H1 (cell line): Measurements from ENCODE around the gene LMAN1. TPM values are rescaled to one million over a fixed set of nuclear protein-coding genes. Genes with fewer than 3 reads are reported as not detected.

Experiments used
- CTCF ChIA-PET: fragments of 300-600 bp; sonication (Branson Sonifier 250); formaldehyde crosslinking; loops from one replicate; lab custom pipeline; 2021; ENCODE audit not compliant: partially characterized antibody; lab: Charles Lee
- POLR2A ChIA-PET: fragments of 300-600 bp; sonication (Branson Sonifier 250); formaldehyde crosslinking; loops from one replicate; lab custom pipeline; 2021; ENCODE audit warnings: inconsistent platforms; ENCODE audit not compliant: partially characterized antibody; lab: Charles Lee
- DNase-seq, 2 experiments: peaks; one replicate each; pipeline versions ENCODE4 v3.0.0 to v3.0.0-alpha.2; 2010 to 2022; ENCODE audit warnings: low spot score in 2 of 2, low read depth in 1 of 2, mixed read lengths in 1 of 2
- FAIRE-seq: peaks from 2 replicates; lab custom pipeline; 2011; peaks lifted over from hg19 to GRCh38; lab: Jason Lieb, UNC
- H2AFZ ChIP-seq: 2 replicates; pipeline ENCODE4 v1.8.1; 2012; ENCODE audit warnings: low read length, inconsistent platforms
- H2AK5ac ChIP-seq: 2 replicates; pipeline ENCODE4 v1.6.1; 2013; ENCODE audit warnings: low read depth, low read length
- H2BK120ac ChIP-seq: replicated peaks from 2 replicates; pipeline ENCODE3; 2013; ENCODE audit warnings: low read depth, low read length, inconsistent platforms
- H2BK12ac ChIP-seq: 2 replicates; pipeline ENCODE4 v1.6.1; 2013; ENCODE audit warnings: low read depth, low read length
- H2BK15ac ChIP-seq: 2 replicates; pipeline ENCODE4 v1.6.1; 2013; ENCODE audit warnings: low read length
- H2BK20ac ChIP-seq: 2 replicates; pipeline ENCODE4 v1.6.1; 2013; ENCODE audit warnings: low read length
- H2BK5ac ChIP-seq: 2 replicates; pipeline ENCODE4 v1.6.1; 2013; ENCODE audit warnings: low read depth, low read length
- H3K14ac ChIP-seq: 2 replicates; pipeline ENCODE4 v1.6.1; 2013; ENCODE audit warnings: inconsistent platforms; ENCODE audit not compliant: insufficient read length
- H3K18ac ChIP-seq: 2 replicates; pipeline ENCODE4 v1.6.1; 2013; ENCODE audit warnings: low read length; ENCODE audit errors: extremely low read depth
- H3K23ac ChIP-seq: 2 replicates; pipeline ENCODE4 v1.6.1; 2013; ENCODE audit warnings: inconsistent platforms; ENCODE audit not compliant: insufficient read length
- H3K23me2 ChIP-seq: 2 replicates; pipeline ENCODE4 v1.6.1; 2013; ENCODE audit warnings: low read depth, low read length
- H3K27ac ChIP-seq: 2 replicates; pipeline ENCODE4 v1.6.1; 2011; ENCODE audit warnings: low read depth, low read length, inconsistent platforms
- H3K27me3 ChIP-seq, 4 experiments: replicated peaks in 1 of 4; 1 replicate in 1 of 4; 2 replicates in 3 of 4; pipeline versions ENCODE4 v1.6.1 to v1.8.1; 2011 to 2013; ENCODE audit warnings: low read length in 3 of 4, mild to moderate bottlenecking in 3 of 4, inconsistent platforms in 2 of 4, mixed read lengths in 2 of 4, moderate library complexity in 1 of 4; ENCODE audit not compliant: control insufficient read depth in 3 of 4, insufficient read depth in 3 of 4; ENCODE audit errors: extremely low read depth in 1 of 4
- H3K36me3 ChIP-seq, 4 experiments: 2 replicates each; pipeline versions ENCODE4 v1.6.1 to v1.8.1; 2011 to 2013; ENCODE audit warnings: mild to moderate bottlenecking in 4 of 4, low read length in 3 of 4, moderate library complexity in 2 of 4, control low read depth in 1 of 4, inconsistent platforms in 1 of 4; ENCODE audit not compliant: insufficient read depth in 4 of 4, control insufficient read depth in 2 of 4
- H3K4ac ChIP-seq: replicated peaks from 2 replicates; pipeline ENCODE3; 2013; ENCODE audit warnings: low read length, low read depth, mixed read lengths, inconsistent platforms; ENCODE audit not compliant: insufficient read length
- H3K4me1 ChIP-seq, 4 experiments: replicated peaks in 1 of 4; 1 replicate in 1 of 4; 2 replicates in 3 of 4; pipeline versions ENCODE4 v1.6.1 to v1.8.1; 2011 to 2013; ENCODE audit warnings: low read length in 3 of 4, inconsistent platforms in 2 of 4, mixed read lengths in 1 of 4; ENCODE audit not compliant: insufficient read depth in 4 of 4, control insufficient read depth in 3 of 4
- H3K4me2 ChIP-seq, 2 experiments: 2 replicates each; pipeline versions ENCODE4 v1.6.1 to v1.8.1; 2011 to 2013; ENCODE audit warnings: low read depth in 2 of 2, low read length in 2 of 2, control low read depth in 1 of 2, inconsistent platforms in 1 of 2, mild to moderate bottlenecking in 1 of 2; ENCODE audit not compliant: insufficient read depth in 1 of 2
- H3K4me3 ChIP-seq, 4 experiments: fragments of 200-600, 300-600 bp in 1 of 4; sonication (generic), shearing (Covaris generic), sonication (Bioruptor Twin) in 1 of 4; 2 replicates each; pipeline versions ENCODE4 v1.5.1 to v1.8.1; 2011 to 2016; ENCODE audit warnings: low read length in 4 of 4, low read depth in 3 of 4, control low read depth in 2 of 4, inconsistent platforms in 2 of 4, mild to moderate bottlenecking in 2 of 4, mixed read lengths in 1 of 4, moderate library complexity in 1 of 4; ENCODE audit not compliant: insufficient read depth in 2 of 4; ENCODE audit errors: extremely low read depth in 1 of 4
- H3K56ac ChIP-seq: replicated peaks from 2 replicates; pipeline ENCODE3; 2013; ENCODE audit warnings: low read depth, mild to moderate bottlenecking, mixed read lengths, low read length, inconsistent platforms; ENCODE audit not compliant: insufficient read length
- H3K79me1 ChIP-seq: 2 replicates; pipeline ENCODE4 v1.6.1; 2013; ENCODE audit warnings: low read depth, low read length, control low read depth
- H3K79me2 ChIP-seq, 2 experiments: 2 replicates each; pipeline versions ENCODE4 v1.6.1 to v1.8.1; 2012 to 2013; ENCODE audit warnings: low read length in 2 of 2, mild to moderate bottlenecking in 2 of 2, inconsistent platforms in 1 of 2; ENCODE audit not compliant: insufficient read depth in 2 of 2, control insufficient read depth in 1 of 2
- H3K9ac ChIP-seq, 4 experiments: replicated peaks in 1 of 4; 1 replicate in 1 of 4; 2 replicates in 3 of 4; pipeline versions ENCODE4 v1.6.1 to v1.8.1; 2011 to 2013; ENCODE audit warnings: low read depth in 3 of 4, low read length in 3 of 4, control low read depth in 2 of 4, mild to moderate bottlenecking in 2 of 4, moderate library complexity in 2 of 4, inconsistent platforms in 1 of 4; ENCODE audit errors: extremely low read depth in 1 of 4
- H3K9me3 ChIP-seq, 2 experiments: 2 replicates each; pipeline versions ENCODE4 v1.6.1 to v1.8.1; 2012 to 2013; ENCODE audit warnings: mild to moderate bottlenecking in 2 of 2, moderate library complexity in 2 of 2, control low read depth in 1 of 2, inconsistent platforms in 1 of 2, low read depth in 1 of 2, low read length in 1 of 2, mixed read lengths in 1 of 2; ENCODE audit not compliant: insufficient read depth in 2 of 2
- H4K20me1 ChIP-seq, 2 experiments: replicated peaks in 1 of 2; 2 replicates each; pipeline versions ENCODE3 to v1.8.1; 2011 to 2013; ENCODE audit warnings: inconsistent platforms in 2 of 2, low read length in 2 of 2, mild to moderate bottlenecking in 1 of 2; ENCODE audit not compliant: insufficient read depth in 2 of 2, control insufficient read depth in 1 of 2
- H4K5ac ChIP-seq: 2 replicates; pipeline ENCODE4 v1.6.1; 2013; ENCODE audit warnings: low read length, low read depth, mixed read lengths, inconsistent platforms; ENCODE audit not compliant: insufficient read length
- H4K8ac ChIP-seq: 2 replicates; pipeline ENCODE4 v1.8.0; 2013; ENCODE audit warnings: mild to moderate bottlenecking, moderate library complexity, low read length, inconsistent platforms; ENCODE audit not compliant: insufficient read depth; ENCODE audit errors: extremely low read depth
- H4K91ac ChIP-seq: replicated peaks from 2 replicates; pipeline ENCODE3; 2013; ENCODE audit warnings: low read length, mixed read lengths, inconsistent platforms; ENCODE audit not compliant: insufficient read length
- ATF2 ChIP-seq: IDR thresholded peaks from 2 replicates; pipeline ENCODE4 v1.6.1; 2012; ENCODE audit warnings: low read length, inconsistent platforms
- POLR2A ChIP-seq, 2 experiments: IDR thresholded peaks; 1 replicate in 1 of 2; 2 replicates in 1 of 2; pipeline ENCODE4 v1.6.1; 2011; ENCODE audit warnings: low read depth in 2 of 2, low read length in 2 of 2, mild to moderate bottlenecking in 2 of 2; ENCODE audit errors: control extremely low read depth in 1 of 2
- TEAD4 ChIP-seq: IDR thresholded peaks from 2 replicates; pipeline ENCODE4 v1.6.1; 2012; ENCODE audit warnings: low read depth, low read length, inconsistent platforms, mixed read lengths
- USF2 ChIP-seq: IDR thresholded peaks from 2 replicates; pipeline ENCODE4 v1.6.1; 2011; ENCODE audit warnings: low read length, improper control_type of control experiment
- WGBS, 2 experiments: shearing (Covaris generic) in 1 of 2; methylation state at CpG; one replicate each; pipeline versions ENCODE4 v1.1.6 to v1.1.7; 2013 to 2015; ENCODE audit warnings: low lambda C conversion rate in 2 of 2, mixed read lengths in 2 of 2, inconsistent platforms in 1 of 2, low coverage in 1 of 2, missing lambda C conversion rate in 1 of 2; ENCODE audit not compliant: insufficient replicate concordance in 2 of 2, insufficient coverage in 1 of 2, insufficient read length in 1 of 2; ENCODE audit errors: extremely low coverage in 1 of 2, missing lambda C conversion rate in 1 of 2; 5-methylcytosine and 5-hydroxymethylcytosine counted together
- polyA plus RNA-seq, 7 experiments: library from polyadenylated mRNA; depleted of rRNA in 3 of 7; stranded (reverse) in 5 of 7; unstranded in 2 of 7; fragments of >200 nt in 5 of 7; fragments of 200-250 nt in 2 of 7; gene quantifications; 1 replicate in 5 of 7; 2 replicates in 1 of 7; 4 replicates in 1 of 7; pipeline versions ENCODE4 v1.2.1 to v1.2.3, GENCODE V29; 2011 to 2013; ENCODE audit warnings: missing spikeins in 2 of 7, mixed read lengths in 2 of 7
- total RNA-seq: library from RNA; stranded (reverse); fragmentation: NEBNext Ultra II Directional; extraction: Animal tissue kit (Norgen Biotek cat#: 25700); gene quantifications from 2 replicates; pipeline ENCODE4 v1.2.1, GENCODE V29; 2021

Gene LMAN1
- total and polyA plus RNA-seq, 2 of the 8 experiments (the other 6 are each of a cell fraction or from before 2014, with no cell fraction given): 20.3 to 73.6 TPM

DNA sequence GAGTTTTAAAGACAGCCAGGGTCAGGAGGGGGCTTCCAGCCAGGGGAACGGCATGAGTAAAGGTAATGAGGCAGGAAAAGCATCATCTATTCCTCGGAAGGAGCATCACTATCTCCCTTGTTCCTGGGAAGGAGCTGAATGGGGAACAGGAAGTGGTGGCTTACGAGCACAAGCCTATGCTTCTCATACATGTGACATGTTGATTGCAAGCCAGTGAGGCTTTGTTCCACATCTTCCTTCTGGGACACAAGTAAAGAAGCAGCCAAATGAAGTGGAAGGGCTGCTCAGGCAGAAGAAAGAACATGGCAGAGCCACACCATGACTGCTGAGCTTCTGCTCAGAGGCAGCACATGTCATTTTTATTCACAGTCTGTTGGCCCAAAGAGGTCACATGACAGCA is 15.1 kb upstream of the LMAN1 start:
- TF ChIP-seq USF2 (no peak), POLR2A (IDR thresholded peaks at IDR 0.05; ENCODE audit: control extremely low read depth in 1 of 2, low read depth in 2 of 2, low read length in 2 of 2) (no peak), TEAD4 (no peak), ATF2 (no peak)
- Histone ChIP-seq H3K4me1 (peaks cover 0 to 3% (median 0%) of the 10 kb centered on the region in 4 experiments; a peak in 1 of 7 replicates), H3K4me3 (no peak overlapping the region), H2BK120ac (no peak overlapping the region), H3K9ac (no peak overlapping the region), H2BK15ac (no peak overlapping the region), H3K18ac (no peak overlapping the region), H3K27me3 (no peaks in the 10 kb centered on the region), H4K20me1 (no peaks in the 10 kb centered on the region), H3K9me3 (no peaks in the 10 kb centered on the region), H3K4ac (no peak overlapping the region), H3K79me2 (no peaks in the 10 kb centered on the region), H3K23me2 (no peaks in the 10 kb centered on the region), H2BK5ac (no peak overlapping the region), H3K36me3 (no peaks in the 10 kb centered on the region), H3K56ac (no peak overlapping the region), H4K91ac (no peak overlapping the region), H4K8ac (no peak overlapping the region), H3K14ac (no peak overlapping the region), H3K23ac (no peak overlapping the region), H3K79me1 (no peaks in the 10 kb centered on the region), H3K4me2 (no peak overlapping the region), H2BK12ac (no peak overlapping the region), H3K27ac (no peak overlapping the region), H2AFZ (no peak overlapping the region), H4K5ac (no peak overlapping the region), H2AK5ac (no peak overlapping the region), H2BK20ac (no peak overlapping the region)
- ChIA-PET POLR2A (no interaction called here), CTCF (interaction anchor here (0.7 to 3.5 kb wide), 4 partner anchors 9 to 29 kb away, joined by 4 to 13 read pairs (median 4); no protein-coding TSS in a partner anchor)
- no peak for DNase-seq
- 95% methylated on average over 3 of the region's 3 CpGs; no CpG with 5 or more reads in 1 of the 2 experiments for WGBS, 2 experiments
- no peak for FAIRE-seq
